Measurements from ENCODE around the gene SLC6A6. TPM values are rescaled to one million over a fixed set of nuclear protein-coding genes. Genes with fewer than 3 reads are reported as not detected.

The SLC6A6 gene
- total RNA-seq, 1 experiment from 2014 or later = 72.6 TPM

GRCh38 chr3:14507305-14507741 is 104.9 kb downstream of the SLC6A6 start:
- H3K4me1 Mint-ChIP-seq = peaks cover 9% of the 10 kb centered on the region in 2 experiments
- Histone ChIP-seq H2BK20ac (ENCODE audit: low read depth, low read length, poor library complexity, severe bottlenecking) (no peak overlapping the region), H2BK5ac (ENCODE audit: insufficient read length, low read length) (no peak overlapping the region), H4K20me1 (ENCODE audit: control insufficient read depth, insufficient read depth, insufficient read length) (no peaks in the 10 kb centered on the region), H2AK5ac (ENCODE audit: insufficient read length, low read length) (no peak overlapping the region), H2BK15ac (ENCODE audit: low read depth, low read length) (no peak overlapping the region), H3K23ac (ENCODE audit: insufficient read length, low read depth, low read length) (no peak overlapping the region), H3K18ac (ENCODE audit: insufficient read length, low read depth, low read length) (no peak overlapping the region), H2BK120ac (ENCODE audit: low read depth, low read length, poor library complexity, severe bottlenecking) (no peak overlapping the region), H3K27me3 (ENCODE audit: insufficient read depth, low read length) (no peaks in the 10 kb centered on the region; the same call in 1 of the 2 replicates), H3K14ac (ENCODE audit: insufficient read depth, low read length) (no peak overlapping the region), H3K4me1 (ENCODE audit: insufficient read depth, low read length) (no peaks in the 10 kb centered on the region; the same call in 1 of the 2 replicates), H3K4me2 (ENCODE audit: insufficient read depth, insufficient read length, low read length) (no peak overlapping the region), H3K23me2 (ENCODE audit: insufficient read length, low read depth, low read length, poor library complexity, severe bottlenecking) (no peaks in the 10 kb centered on the region), H3K56ac (ENCODE audit: insufficient read length, low read depth, low read length) (no peak overlapping the region), H4K8ac (replicated peaks; ENCODE audit: insufficient read length, low read depth, low read length) (no peak overlapping the region), H3K9ac (ENCODE audit: extremely low read depth, insufficient read length, low read length) (no peak overlapping the region), H2BK12ac (ENCODE audit: insufficient read length, low read depth, low read length) (no peak overlapping the region), H3T11ph (ENCODE audit: low read length) (no peak overlapping the region), H3K79me1 (ENCODE audit: insufficient read depth, low read depth, low read length, poor library complexity, severe bottlenecking) (no peaks in the 10 kb centered on the region), H3K79me2 (ENCODE audit: insufficient read depth, low read length) (no peaks in the 10 kb centered on the region), H2AFZ (ENCODE audit: low read length) (no peak overlapping the region), H3K9me3 (ENCODE audit: control insufficient read depth, low read depth, low read length) (no peaks in the 10 kb centered on the region), H3K27ac (ENCODE audit: insufficient read length, low read depth, low read length) (no peak overlapping the region), H3K4ac (ENCODE audit: low read depth, low read length) (no peak overlapping the region), H4K91ac (ENCODE audit: insufficient read length, low read depth, low read length) (no peak overlapping the region), H4K5ac (ENCODE audit: insufficient read length, low read depth, low read length) (no peak overlapping the region)
- H3K27ac Mint-ChIP-seq = peak overlapping the region in 2 of 3 experiments; percentile 30 to 44; a peak in 1 of 7 replicates
- peaks cover 6 to 8% (median 8%) of the 10 kb centered on the region in 3 experiments; a peak in 6 of 7 replicates for H3K36me3 Mint-ChIP-seq (ENCODE audit: insufficient read depth in 1 of 3, low read depth in 3 of 3)
- no CpG with 5 or more reads among the region's 13 CpGs for WGBS (ENCODE audit: extremely low coverage, insufficient read length, low lambda C conversion rate)
- H3K9me3 Mint-ChIP-seq = peaks cover 8% of the 10 kb centered on the region in 2 experiments
- TF ChIP-seq CTCF (conservative IDR thresholded peaks at IDR 0.05) = no peak
- DNase-seq = peak; percentile 30
- H3K27me3 Mint-ChIP-seq (ENCODE audit: low read depth) = peaks cover 17% of the 10 kb centered on the region
- H3K4me3 Mint-ChIP-seq = peak overlapping the region in 1 of 2 experiments; percentile 14; a peak in 1 of 5 replicates

All from H9 (cell line).